Mesothelial cell of epicardium (in vitro differentiated cells): Measurements from ENCODE around the gene HDLBP. TPM values are rescaled to one million over a fixed set of nuclear protein-coding genes. Genes with fewer than 3 reads are reported as not detected.

ENCODE experiments used
- DNase-seq, 2 experiments: peaks; one replicate each; pipeline ENCODE4 v3.0.0; 2021; ENCODE audit warnings: low spot score in 2 of 2; ENCODE audit not compliant: unreplicated experiment in 2 of 2
- H3K27ac Mint-ChIP-seq: 2 replicates; pipeline ENCODE4 v1.8.0; 2021; ENCODE audit warnings: mixed read lengths
- H3K27me3 Mint-ChIP-seq: 2 replicates; pipeline ENCODE4 v1.8.0; 2021; ENCODE audit warnings: low read depth, mixed read lengths
- H3K36me3 Mint-ChIP-seq: 2 replicates; pipeline ENCODE4 v1.8.0; 2021; ENCODE audit warnings: mixed read lengths
- H3K4me1 Mint-ChIP-seq: 2 replicates; pipeline ENCODE4 v1.8.0; 2021; ENCODE audit warnings: mixed read lengths
- H3K4me3 Mint-ChIP-seq: 2 replicates; pipeline ENCODE4 v1.8.0; 2021; ENCODE audit warnings: mild to moderate bottlenecking, moderate library complexity, mixed read lengths
- H3K9me3 Mint-ChIP-seq: 2 replicates; pipeline ENCODE4 v1.8.0; 2021; ENCODE audit warnings: mixed read lengths
- CTCF ChIP-seq: fragments of 200-600 bp; sonication (generic); IDR thresholded peaks from one replicate; pipeline ENCODE4 v1.5.0; 2021; ENCODE audit warnings: antibody characterized with exemption; ENCODE audit not compliant: unreplicated experiment
- total RNA-seq: library from RNA; stranded (reverse); gene quantifications from 3 replicates; pipeline ENCODE4 v1.2.1, GENCODE V29; 2021

HDLBP gene
- total RNA-seq, 1 donor from 2014 or later, result 484 TPM

GRCh38 chr2:241201445-241202267, 113.8 kb downstream of the HDLBP start:
- Mint-ChIP-seq H3K9me3 (no peaks in the 10 kb centered on the region), H3K4me1 (no peaks in the 10 kb centered on the region), H3K36me3 (no peaks in the 10 kb centered on the region), H3K27ac (no peak overlapping the region), H3K27me3 (no peaks in the 10 kb centered on the region), H3K4me3 (no peak overlapping the region)
- no peak for TF ChIP-seq CTCF
- DNase-seq, result no peak

- no peak for DNase-seq
- no peaks in the 10 kb centered on the region for H3K27me3 Mint-ChIP-seq
- no peaks in the 10 kb centered on the region for H3K36me3 Mint-ChIP-seq
- H3K27ac Mint-ChIP-seq, result no peak overlapping the region
- no peak overlapping the region for H3K4me3 Mint-ChIP-seq
- no peaks in the 10 kb centered on the region for H3K9me3 Mint-ChIP-seq
- H3K4me1 Mint-ChIP-seq, result no peaks in the 10 kb centered on the region
- TF ChIP-seq CTCF, result no peak
Observed at GRCh38 chr2:241200822-241201395, 114.6 kb downstream of the HDLBP start.

GRCh38 chr2:241199897-241200821, 115.3 kb downstream of the HDLBP start:
- Mint-ChIP-seq H3K27me3 (no peaks in the 10 kb centered on the region), H3K36me3 (no peaks in the 10 kb centered on the region), H3K9me3 (no peaks in the 10 kb centered on the region), H3K27ac (no peak overlapping the region), H3K4me1 (no peaks in the 10 kb centered on the region), H3K4me3 (no peak overlapping the region)
- TF ChIP-seq CTCF, result no peak
- DNase-seq, result no peak

- Mint-ChIP-seq H3K27me3 (no peaks in the 10 kb centered on the region), H3K36me3 (no peaks in the 10 kb centered on the region), H3K4me1 (no peaks in the 10 kb centered on the region), H3K4me3 (no peak overlapping the region), H3K27ac (no peak overlapping the region), H3K9me3 (no peaks in the 10 kb centered on the region)
- DNase-seq, result no peak
- TF ChIP-seq CTCF, result no peak
Observed at GRCh38 chr2:241199286-241199685, 116.2 kb downstream of the HDLBP start.

GRCh38 chr2:241198381-241199279, 116.8 kb downstream of the HDLBP start:
- TF ChIP-seq CTCF, result no peak
- no peaks in the 10 kb centered on the region for H3K27me3 Mint-ChIP-seq
- no peak overlapping the region for H3K4me3 Mint-ChIP-seq
- no peaks in the 10 kb centered on the region for H3K4me1 Mint-ChIP-seq
- H3K36me3 Mint-ChIP-seq, result no peaks in the 10 kb centered on the region
- H3K9me3 Mint-ChIP-seq, result no peaks in the 10 kb centered on the region
- no peak overlapping the region for H3K27ac Mint-ChIP-seq
- DNase-seq, result no peak
